ENCODE measurements around the gene MYF5. TPM values are rescaled to one million over a fixed set of nuclear protein-coding genes. Genes with fewer than 3 reads are reported as not detected.

The MYF5 gene
- total RNA-seq, 2 experiments from 2014 or later: not detected

Other genes with a start within 250 kb of the MYF5 start
- gene MYF6, start 9.3 kb upstream of the MYF5 start, total RNA-seq: not detected
- not detected for gene LIN7A, start 221.0 kb downstream of the MYF5 start, total RNA-seq

Measured in activated CD4-positive, alpha-beta T cell treated with anti-CD3 and anti-CD28 coated beads for 36 hours (primary cell).